ENCODE measurements around the gene PHACTR2. TPM values are rescaled to one million over a fixed set of nuclear protein-coding genes. Genes with fewer than 3 reads are reported as not detected.
"Not testable (repeated sequence)": the region's sequence is repeated elsewhere in the genome, so short reads cannot be mapped to it uniquely, and the experiment has no call there.

Gene PHACTR2
- total and polyA plus RNA-seq, 7 experiments from 2014 or later, result 10.0 to 42.2 (median 21.7) TPM

DNA sequence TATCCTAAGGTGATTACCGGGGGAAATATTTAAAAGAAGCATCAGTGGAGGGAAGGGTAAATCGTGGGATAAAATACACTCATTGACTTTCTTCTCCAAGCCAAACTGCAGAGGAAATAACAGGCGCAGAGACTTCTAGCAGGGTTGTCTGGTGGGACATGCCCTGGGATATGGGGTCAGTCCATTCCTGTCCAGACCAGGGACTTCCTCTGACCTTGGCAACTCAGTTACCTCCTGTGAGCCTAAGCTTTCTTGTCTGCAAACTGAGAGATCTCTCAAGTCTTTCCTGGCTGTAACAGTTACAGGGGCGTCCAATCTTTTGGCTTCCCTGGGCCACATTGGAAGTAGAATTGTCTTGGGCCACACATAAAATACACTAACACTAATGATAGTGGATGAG, 21.7 kb upstream of the PHACTR2 start:
- intact Hi-C loops (cut with micrococcal nuclease), result no loop called here
- POLR2A ChIA-PET, result no interaction called here
- CTCF ChIA-PET, result no interaction called here
- H3K4me1 Mint-ChIP-seq, result no peaks in the 10 kb centered on the region
- H3K27me3 Mint-ChIP-seq, result no peaks in the 10 kb centered on the region
- H3K27ac Mint-ChIP-seq, result no peak overlapping the region
- no peaks in the 10 kb centered on the region for H3K4me1 ChIP-seq (ENCODE audit: control insufficient read depth in 2 of 2, insufficient read depth in 2 of 2, low read length in 2 of 2)
- H3K9me3 ChIP-seq (ENCODE audit: control insufficient read depth in 2 of 3, low read length in 3 of 3), result peaks cover 0 to 11% (median 0%) of the 10 kb centered on the region in 3 experiments
- no peaks in the 10 kb centered on the region for H3K36me3 ChIP-seq (ENCODE audit: control insufficient read depth in 2 of 3, insufficient read depth in 3 of 3, low read length in 3 of 3)
- DNase-seq (no peak), ATAC-seq (no peak)
- no peak overlapping the region for H3K27ac ChIP-seq (ENCODE audit: low read depth, low read length)
- H3K27me3 ChIP-seq (ENCODE audit: control insufficient read depth in 2 of 2, insufficient read depth in 2 of 2, low read length in 2 of 2), result no peaks in the 10 kb centered on the region
- peaks cover 8 to 23% (median 18%) of the 10 kb centered on the region in 5 donors for H3K36me3 Mint-ChIP-seq
- peaks cover 0 to 39% (median 18%) of the 10 kb centered on the region in 11 donors for H3K9me3 Mint-ChIP-seq
- no peak overlapping the region for H3K4me3 Mint-ChIP-seq
- no peak overlapping the region for H3K4me3 ChIP-seq (ENCODE audit: low read length)

DNA sequence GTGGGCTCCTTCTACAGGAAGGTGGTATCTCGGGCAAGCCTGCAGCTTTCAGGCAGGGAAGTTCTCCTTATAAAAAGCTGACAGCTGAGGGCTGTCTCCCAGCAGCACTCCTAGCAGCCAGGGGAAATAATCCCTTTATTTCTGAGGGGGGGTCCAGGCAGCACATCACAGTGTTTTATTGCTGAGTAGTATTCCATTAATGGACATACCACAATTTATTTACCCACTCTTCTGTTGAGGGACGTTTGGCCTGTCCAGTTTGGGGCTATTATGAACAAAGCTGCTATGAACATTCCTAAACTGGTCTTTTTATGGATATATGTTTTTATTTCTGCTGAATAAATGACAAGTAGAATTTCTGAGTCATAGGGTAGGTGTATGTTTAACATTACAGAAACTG, 20.0 kb upstream of the PHACTR2 start:
- no peaks in the 10 kb centered on the region for H3K4me1 Mint-ChIP-seq
- H3K27ac ChIP-seq (ENCODE audit: low read depth, low read length), result no peak overlapping the region
- no peaks in the 10 kb centered on the region for H3K27me3 ChIP-seq (ENCODE audit: control insufficient read depth in 2 of 2, insufficient read depth in 2 of 2, low read length in 2 of 2)
- peaks cover 8 to 27% (median 18%) of the 10 kb centered on the region in 5 donors for H3K36me3 Mint-ChIP-seq
- no peak overlapping the region for H3K4me3 ChIP-seq (ENCODE audit: low read length)
- DNase-seq (no peak), ATAC-seq (no peak)
- CTCF ChIA-PET, result no interaction called here
- intact Hi-C loops (cut with micrococcal nuclease), result no loop called here
- no peaks in the 10 kb centered on the region for H3K4me1 ChIP-seq (ENCODE audit: control insufficient read depth in 2 of 2, insufficient read depth in 2 of 2, low read length in 2 of 2)
- no peaks in the 10 kb centered on the region for H3K27me3 Mint-ChIP-seq
- POLR2A ChIA-PET, result no interaction called here
- H3K9me3 ChIP-seq (ENCODE audit: control insufficient read depth in 2 of 3, low read length in 3 of 3), result peaks cover 0 to 11% (median 0%) of the 10 kb centered on the region in 3 experiments
- H3K4me3 Mint-ChIP-seq, result no peak overlapping the region
- H3K9me3 Mint-ChIP-seq, result peaks cover 0 to 46% (median 21%) of the 10 kb centered on the region in 11 donors
- H3K36me3 ChIP-seq (ENCODE audit: control insufficient read depth in 2 of 3, insufficient read depth in 3 of 3, low read length in 3 of 3), result no peaks in the 10 kb centered on the region
- H3K27ac Mint-ChIP-seq, result no peak overlapping the region

DNA sequence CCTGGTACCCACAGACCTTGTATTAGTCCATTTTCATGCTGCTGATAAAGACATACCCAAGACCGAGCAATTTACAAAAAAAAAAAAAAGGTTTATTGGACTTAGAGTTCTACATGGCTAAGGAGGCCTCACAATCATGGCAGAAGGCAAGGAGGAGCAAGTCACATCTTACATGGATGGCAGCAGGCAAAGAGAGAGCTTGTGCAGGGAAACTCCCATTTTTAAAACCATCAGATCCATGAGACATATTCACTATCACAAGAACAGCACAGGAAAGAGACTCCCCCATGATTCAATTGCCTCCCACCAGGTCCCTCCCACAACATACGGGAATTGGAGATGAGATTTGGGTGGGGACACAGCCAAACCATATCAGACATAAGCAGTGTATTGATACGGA, 17.6 kb upstream of the PHACTR2 start:
- H3K27me3 Mint-ChIP-seq; DNase-seq; ATAC-seq; H3K27me3 ChIP-seq (ENCODE audit: control insufficient read depth in 2 of 2, insufficient read depth in 2 of 2, low read length in 2 of 2); POLR2A ChIA-PET; H3K4me3 Mint-ChIP-seq; CTCF ChIA-PET; H3K27ac ChIP-seq (ENCODE audit: low read depth, low read length); H3K4me3 ChIP-seq (ENCODE audit: low read length); H3K27ac Mint-ChIP-seq; intact Hi-C loops (cut with micrococcal nuclease); H3K4me1 Mint-ChIP-seq; H3K36me3 ChIP-seq (ENCODE audit: control insufficient read depth in 2 of 3, insufficient read depth in 3 of 3, low read length in 3 of 3); H3K4me1 ChIP-seq (ENCODE audit: control insufficient read depth in 2 of 2, insufficient read depth in 2 of 2, low read length in 2 of 2): not testable (repeated sequence)
- peaks cover 0 to 11% (median 0%) of the 10 kb centered on the region in 3 experiments for H3K9me3 ChIP-seq (ENCODE audit: control insufficient read depth in 2 of 3, low read length in 3 of 3)
- peaks cover 6 to 61% (median 28%) of the 10 kb centered on the region in 11 donors for H3K9me3 Mint-ChIP-seq
- peaks cover 10 to 36% (median 20%) of the 10 kb centered on the region in 5 donors for H3K36me3 Mint-ChIP-seq

DNA sequence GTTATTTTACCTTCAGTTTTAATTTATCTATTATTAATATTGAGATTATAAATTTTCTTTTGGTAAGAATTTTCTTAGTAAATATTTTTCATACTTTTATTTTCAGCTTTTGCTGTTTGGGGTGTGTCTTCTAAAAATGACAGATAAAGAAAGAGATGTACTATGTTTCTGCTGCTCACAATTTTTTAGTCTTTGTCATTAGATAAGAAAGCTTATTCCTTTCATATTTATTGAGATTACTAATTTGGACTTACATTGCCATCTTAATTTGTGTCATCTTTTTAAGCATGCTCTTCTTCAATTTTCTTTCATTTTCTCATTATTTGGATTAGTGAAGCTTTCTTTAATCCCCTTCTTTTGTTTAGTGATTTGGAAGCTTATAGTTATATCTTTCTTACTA, 13.6 kb upstream of the PHACTR2 start:
- Mint-ChIP-seq H3K27me3 (no peaks in the 10 kb centered on the region), H3K36me3 (peaks cover 29 to 58% (median 36%) of the 10 kb centered on the region in 5 donors), H3K4me3 (no peak overlapping the region), H3K4me1 (no peaks in the 10 kb centered on the region), H3K27ac (no peak overlapping the region), H3K9me3 (peaks cover 13 to 78% (median 39%) of the 10 kb centered on the region in 11 donors)
- DNase-seq (no peak), ATAC-seq (no peak)
- POLR2A ChIA-PET, result no interaction called here
- Histone ChIP-seq H3K36me3 (ENCODE audit: control insufficient read depth in 2 of 3, insufficient read depth in 3 of 3, low read length in 3 of 3) (no peaks in the 10 kb centered on the region), H3K4me3 (ENCODE audit: low read length) (no peak overlapping the region), H3K4me1 (ENCODE audit: control insufficient read depth in 2 of 2, insufficient read depth in 2 of 2, low read length in 2 of 2) (no peaks in the 10 kb centered on the region), H3K27ac (ENCODE audit: low read depth, low read length) (no peak overlapping the region), H3K9me3 (ENCODE audit: control insufficient read depth in 2 of 3, low read length in 3 of 3) (peaks cover 0 to 5% (median 0%) of the 10 kb centered on the region in 3 experiments), H3K27me3 (ENCODE audit: control insufficient read depth in 2 of 2, insufficient read depth in 2 of 2, low read length in 2 of 2) (no peaks in the 10 kb centered on the region)
- CTCF ChIA-PET, result no interaction called here
- intact Hi-C loops (cut with micrococcal nuclease), result no loop called here

DNA sequence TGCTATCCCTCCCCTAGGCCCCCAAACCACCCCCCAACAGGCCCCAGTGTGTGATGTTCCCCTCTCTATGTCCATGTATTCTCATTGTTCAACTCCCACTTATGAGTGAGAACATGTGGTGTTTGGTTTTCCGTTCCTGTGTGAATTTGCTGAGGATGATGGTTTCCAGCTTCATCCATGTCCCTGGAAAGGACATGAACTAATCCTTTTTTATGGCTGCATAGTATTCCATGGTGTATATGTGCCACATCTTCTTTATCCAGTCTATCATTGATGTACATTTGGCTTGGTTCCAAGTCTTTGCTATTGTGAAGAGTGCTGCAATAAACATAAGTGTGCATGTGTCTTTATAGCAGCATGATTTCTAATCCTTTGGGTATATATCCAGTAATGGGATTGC, 11.8 kb upstream of the PHACTR2 start:
- peaks cover 24 to 48% (median 30%) of the 10 kb centered on the region in 5 donors for H3K36me3 Mint-ChIP-seq

DNA sequence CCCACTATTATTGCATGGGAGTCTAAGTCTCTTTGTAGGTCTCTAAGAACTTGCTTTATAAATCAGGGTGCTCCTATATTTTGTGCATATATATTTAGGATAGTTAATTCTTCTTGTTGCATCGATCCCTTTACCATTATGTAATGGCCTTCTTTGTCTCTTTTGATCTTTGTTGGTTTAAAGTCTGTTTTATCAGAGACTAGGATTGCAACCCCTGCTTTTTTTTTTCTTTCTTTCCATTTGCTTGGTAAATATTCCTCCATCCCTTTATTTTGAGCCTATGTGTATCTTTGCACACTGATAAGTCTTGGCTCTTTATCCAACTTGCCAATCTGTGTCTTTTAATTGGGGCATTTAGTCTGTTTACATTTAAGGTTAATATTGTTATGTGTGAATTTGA, 8.3 kb upstream of the PHACTR2 start:
- H3K36me3 ChIP-seq (ENCODE audit: control insufficient read depth in 2 of 3, insufficient read depth in 3 of 3, low read length in 3 of 3); H3K9me3 ChIP-seq (ENCODE audit: control insufficient read depth in 2 of 3, low read length in 3 of 3); DNase-seq; H3K27ac ChIP-seq (ENCODE audit: low read depth, low read length); H3K4me3 ChIP-seq (ENCODE audit: low read length); H3K4me3 Mint-ChIP-seq; H3K4me1 ChIP-seq (ENCODE audit: control insufficient read depth in 2 of 2, insufficient read depth in 2 of 2, low read length in 2 of 2); H3K27ac Mint-ChIP-seq; ATAC-seq; POLR2A ChIA-PET; CTCF ChIA-PET; H3K27me3 Mint-ChIP-seq; H3K27me3 ChIP-seq (ENCODE audit: control insufficient read depth in 2 of 2, insufficient read depth in 2 of 2, low read length in 2 of 2); intact Hi-C loops (cut with micrococcal nuclease): not testable (repeated sequence)
- peaks cover 0 to 13% (median 0%) of the 10 kb centered on the region in 7 donors for H3K4me1 Mint-ChIP-seq
- peaks cover 8 to 59% (median 22%) of the 10 kb centered on the region in 11 donors for H3K9me3 Mint-ChIP-seq
- peaks cover 22 to 36% (median 30%) of the 10 kb centered on the region in 5 donors for H3K36me3 Mint-ChIP-seq

More for the DNA sequence above, 11.8 kb upstream of the PHACTR2 start:
- H3K27me3 Mint-ChIP-seq; CTCF ChIA-PET; ATAC-seq; H3K27me3 ChIP-seq (ENCODE audit: control insufficient read depth in 2 of 2, insufficient read depth in 2 of 2, low read length in 2 of 2); H3K4me1 ChIP-seq (ENCODE audit: control insufficient read depth in 2 of 2, insufficient read depth in 2 of 2, low read length in 2 of 2); H3K27ac Mint-ChIP-seq; DNase-seq; intact Hi-C loops (cut with micrococcal nuclease); POLR2A ChIA-PET; H3K27ac ChIP-seq (ENCODE audit: low read depth, low read length); H3K9me3 ChIP-seq (ENCODE audit: control insufficient read depth in 2 of 3, low read length in 3 of 3); H3K4me1 Mint-ChIP-seq; H3K36me3 ChIP-seq (ENCODE audit: control insufficient read depth in 2 of 3, insufficient read depth in 3 of 3, low read length in 3 of 3); H3K4me3 ChIP-seq (ENCODE audit: low read length); H3K4me3 Mint-ChIP-seq: not testable (repeated sequence)
- peaks cover 11 to 77% (median 31%) of the 10 kb centered on the region in 11 donors for H3K9me3 Mint-ChIP-seq

DNA sequence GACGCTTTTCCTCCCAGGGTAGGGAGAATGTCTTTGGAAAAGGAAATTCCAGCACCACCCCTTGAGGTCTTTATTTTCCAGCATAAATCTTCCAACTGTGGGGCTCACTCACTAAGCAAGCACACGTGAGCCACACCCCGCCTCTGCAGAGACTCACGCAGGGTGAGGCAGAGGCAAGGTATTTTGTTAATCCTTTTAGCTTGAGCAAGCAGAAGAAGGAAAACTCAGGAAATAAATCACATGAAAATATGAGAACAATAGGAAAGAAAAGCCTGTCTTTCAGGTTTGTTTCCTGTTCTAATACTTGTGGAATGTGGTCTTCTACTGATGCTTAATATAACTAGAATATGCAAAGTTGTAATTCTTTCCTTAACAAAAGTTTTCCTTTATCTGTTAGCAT, 4.1 kb upstream of the PHACTR2 start:
- ChIA-PET CTCF (no interaction called here), POLR2A (interaction anchor here (0.6 kb wide), 1 partner anchor 152 kb away, joined by 8 read pairs; no protein-coding TSS in a partner anchor)
- Histone ChIP-seq H3K27ac (ENCODE audit: low read depth, low read length) (no peak overlapping the region), H3K27me3 (ENCODE audit: control insufficient read depth in 2 of 2, insufficient read depth in 2 of 2, low read length in 2 of 2) (no peaks in the 10 kb centered on the region), H3K9me3 (ENCODE audit: control insufficient read depth in 2 of 3, low read length in 3 of 3) (no peaks in the 10 kb centered on the region), H3K4me3 (ENCODE audit: low read length) (no peak overlapping the region), H3K36me3 (ENCODE audit: control insufficient read depth in 2 of 3, insufficient read depth in 3 of 3, low read length in 3 of 3) (no peaks in the 10 kb centered on the region), H3K4me1 (ENCODE audit: control insufficient read depth in 2 of 2, insufficient read depth in 2 of 2, low read length in 2 of 2) (no peaks in the 10 kb centered on the region)
- ATAC-seq, result no peak
- intact Hi-C loops (cut with micrococcal nuclease), result no loop called here
- Mint-ChIP-seq H3K27me3 (peaks cover 5 to 32% (median 9%) of the 10 kb centered on the region in 5 donors), H3K4me3 (no peak overlapping the region), H3K4me1 (peaks cover 4 to 16% (median 4%) of the 10 kb centered on the region in 7 donors), H3K36me3 (peaks cover 3 to 10% (median 9%) of the 10 kb centered on the region in 5 donors), H3K9me3 (peaks cover 0 to 20% (median 7%) of the 10 kb centered on the region in 11 donors), H3K27ac (no peak overlapping the region)
- DNase-seq, result no peak

Measured in naive thymus-derived CD4-positive, alpha-beta T cell (primary cell).